Osteoblast (primary cell): ENCODE measurements around the gene EPHA10. TPM values are rescaled to one million over a fixed set of nuclear protein-coding genes. Genes with fewer than 3 reads are reported as not detected.

Experiments used
- DNase-seq: peaks from one replicate; pipeline ENCODE4 v3.0.0; 2011; ENCODE audit warnings: low spot score, mixed read lengths; ENCODE audit not compliant: insufficient read length; ENCODE audit errors: missing footprints
- H2AFZ ChIP-seq: 2 replicates; pipeline ENCODE4 v1.6.0; 2011; ENCODE audit warnings: mild to moderate bottlenecking, low read length
- H3K27ac ChIP-seq: 2 replicates; pipeline ENCODE4 v1.5.1; 2011; ENCODE audit warnings: mild to moderate bottlenecking, low read depth, low read length, moderate library complexity
- H3K27me3 ChIP-seq: 2 replicates; pipeline ENCODE4 v1.6.0; 2012; ENCODE audit warnings: mild to moderate bottlenecking, control low read depth, inconsistent platforms, low read length, moderate library complexity; ENCODE audit not compliant: insufficient read depth
- H3K36me3 ChIP-seq: 2 replicates; pipeline ENCODE4 v1.5.1; 2011; ENCODE audit warnings: mild to moderate bottlenecking, low read length, control low read depth, moderate library complexity; ENCODE audit not compliant: insufficient read depth
- H3K4me1 ChIP-seq: 2 replicates; pipeline ENCODE4 v1.5.1; 2011; ENCODE audit warnings: mild to moderate bottlenecking, low read length, control low read depth, moderate library complexity; ENCODE audit not compliant: insufficient read depth
- H3K4me2 ChIP-seq: 2 replicates; pipeline ENCODE4 v1.6.0; 2011; ENCODE audit warnings: mild to moderate bottlenecking, low read length; ENCODE audit not compliant: insufficient read depth
- H3K4me3 ChIP-seq: fragments of 200-600 bp; sonication (generic); 3 replicates; pipeline ENCODE4 v1.5.1; 2012; ENCODE audit warnings: mild to moderate bottlenecking, low read length, inconsistent platforms; ENCODE audit not compliant: insufficient read depth
- H3K79me2 ChIP-seq: 2 replicates; pipeline ENCODE4 v1.6.0; 2012; ENCODE audit warnings: mild to moderate bottlenecking, low read length, control low read depth, inconsistent platforms; ENCODE audit not compliant: insufficient read depth
- H3K9me3 ChIP-seq: 2 replicates; pipeline ENCODE4 v1.5.1; 2011; ENCODE audit warnings: low read depth, low read length, control low read depth
- H4K20me1 ChIP-seq: 2 replicates; pipeline ENCODE4 v1.6.0; 2012; ENCODE audit warnings: mild to moderate bottlenecking, low read length, control low read depth; ENCODE audit not compliant: insufficient read depth
- total RNA-seq: library from RNA; depleted of rRNA; stranded (reverse); fragments of >200 nt; gene quantifications from 2 replicates; pipeline ENCODE4 v1.2.3, GENCODE V29; 2012
- TF ChIP-seq, protein P1 (sequence below): IDR thresholded peaks from 2 replicates; pipeline ENCODE4 v1.5.1; 2011; ENCODE audit warnings: mild to moderate bottlenecking, low read depth, low read length, moderate library complexity; ENCODE audit errors: extremely low read depth

The EPHA10 gene
- total RNA-seq, 1 donor = not detected

DNA sequence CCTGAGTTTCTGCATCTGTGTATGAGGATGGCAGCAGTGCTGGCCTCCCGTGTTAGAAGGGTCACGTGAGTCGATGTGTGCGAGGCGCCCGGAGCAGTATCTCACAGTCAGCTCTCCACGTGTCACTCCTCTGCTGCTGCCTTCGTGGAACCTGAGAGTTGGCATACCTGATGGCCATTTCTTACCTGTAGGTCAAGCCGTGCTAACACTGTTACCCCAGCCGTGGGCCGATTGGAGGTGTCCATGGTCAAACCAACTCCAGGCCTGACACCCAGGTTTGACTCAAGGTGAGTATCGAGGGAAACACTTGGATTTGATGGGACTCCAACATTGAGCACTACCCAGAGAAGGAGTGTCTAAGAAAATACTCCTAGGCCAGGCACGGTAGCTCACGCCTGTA is 61.9 kb downstream of the EPHA10 start:
- DNase-seq = no peak
- Histone ChIP-seq H3K4me1 (no peaks in the 10 kb centered on the region), H3K4me2 (no peak overlapping the region), H2AFZ (no peak overlapping the region), H3K27ac (no peak overlapping the region), H4K20me1 (peaks cover 3% of the 10 kb centered on the region), H3K79me2 (peaks cover 4% of the 10 kb centered on the region), H3K4me3 (no peak overlapping the region), H3K36me3 (peaks cover 73% of the 10 kb centered on the region), H3K9me3 (no peaks in the 10 kb centered on the region), H3K27me3 (no peaks in the 10 kb centered on the region)
- TF ChIP-seq, protein P1, sequence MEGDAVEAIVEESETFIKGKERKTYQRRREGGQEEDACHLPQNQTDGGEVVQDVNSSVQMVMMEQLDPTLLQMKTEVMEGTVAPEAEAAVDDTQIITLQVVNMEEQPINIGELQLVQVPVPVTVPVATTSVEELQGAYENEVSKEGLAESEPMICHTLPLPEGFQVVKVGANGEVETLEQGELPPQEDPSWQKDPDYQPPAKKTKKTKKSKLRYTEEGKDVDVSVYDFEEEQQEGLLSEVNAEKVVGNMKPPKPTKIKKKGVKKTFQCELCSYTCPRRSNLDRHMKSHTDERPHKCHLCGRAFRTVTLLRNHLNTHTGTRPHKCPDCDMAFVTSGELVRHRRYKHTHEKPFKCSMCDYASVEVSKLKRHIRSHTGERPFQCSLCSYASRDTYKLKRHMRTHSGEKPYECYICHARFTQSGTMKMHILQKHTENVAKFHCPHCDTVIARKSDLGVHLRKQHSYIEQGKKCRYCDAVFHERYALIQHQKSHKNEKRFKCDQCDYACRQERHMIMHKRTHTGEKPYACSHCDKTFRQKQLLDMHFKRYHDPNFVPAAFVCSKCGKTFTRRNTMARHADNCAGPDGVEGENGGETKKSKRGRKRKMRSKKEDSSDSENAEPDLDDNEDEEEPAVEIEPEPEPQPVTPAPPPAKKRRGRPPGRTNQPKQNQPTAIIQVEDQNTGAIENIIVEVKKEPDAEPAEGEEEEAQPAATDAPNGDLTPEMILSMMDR = no peak

DNA sequence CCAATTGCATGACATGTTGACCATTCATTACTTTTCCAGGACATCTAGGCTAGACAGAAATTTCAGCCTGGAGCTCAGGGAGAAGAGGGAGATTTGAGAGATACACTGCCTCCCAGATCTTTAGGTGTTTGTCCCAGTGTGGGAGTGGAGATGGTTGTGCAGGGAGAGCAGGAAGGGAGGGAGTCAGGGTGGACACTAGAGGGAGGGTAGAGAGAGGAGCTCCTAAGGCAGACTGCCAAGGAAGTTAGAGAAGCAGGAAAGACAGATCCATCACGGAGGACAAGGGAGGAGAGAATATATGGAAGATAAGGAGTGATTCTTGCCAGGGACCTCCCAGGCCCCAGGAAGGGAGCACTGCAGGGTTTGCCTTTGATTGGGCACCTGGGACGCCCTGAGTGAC is 63.9 kb downstream of the EPHA10 start:
- Histone ChIP-seq H3K27me3 (no peaks in the 10 kb centered on the region), H3K9me3 (no peaks in the 10 kb centered on the region), H2AFZ (no peak overlapping the region), H3K4me2 (no peak overlapping the region), H3K27ac (no peak overlapping the region), H4K20me1 (peaks cover 6% of the 10 kb centered on the region), H3K79me2 (peaks cover 15% of the 10 kb centered on the region), H3K4me1 (no peaks in the 10 kb centered on the region), H3K36me3 (peaks cover 73% of the 10 kb centered on the region), H3K4me3 (no peak overlapping the region)
- TF ChIP-seq, protein P1 = no peak
- DNase-seq = no peak

DNA sequence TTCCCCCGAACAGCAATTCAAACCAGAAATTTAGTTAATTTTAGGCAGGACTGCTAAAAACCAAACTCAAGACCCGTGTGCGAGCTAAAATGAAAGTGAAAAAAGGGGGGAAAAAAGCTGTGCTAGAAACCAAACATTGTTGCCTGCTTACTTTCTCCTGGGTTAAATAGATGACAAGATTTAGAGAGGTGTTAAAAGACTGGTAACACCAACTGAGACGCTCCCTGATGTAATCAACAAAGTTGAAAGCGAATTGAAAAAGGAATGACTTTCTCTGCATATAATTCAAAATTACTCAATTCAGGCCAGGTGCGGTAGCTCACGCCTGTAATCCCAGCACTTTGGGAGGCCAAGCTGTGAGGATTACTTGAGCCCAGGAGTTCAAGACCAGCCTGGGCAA is 65.8 kb downstream of the EPHA10 start:
- DNase-seq = no peak
- Histone ChIP-seq H3K9me3 (no peaks in the 10 kb centered on the region), H3K27me3 (no peaks in the 10 kb centered on the region), H3K27ac (no peak overlapping the region), H3K4me1 (no peaks in the 10 kb centered on the region), H2AFZ (no peak overlapping the region), H3K4me3 (no peak overlapping the region), H3K36me3 (peaks cover 68% of the 10 kb centered on the region), H3K4me2 (no peak overlapping the region), H4K20me1 (peaks cover 6% of the 10 kb centered on the region), H3K79me2 (peaks cover 29% of the 10 kb centered on the region)
- TF ChIP-seq, protein P1 = no peak

DNA sequence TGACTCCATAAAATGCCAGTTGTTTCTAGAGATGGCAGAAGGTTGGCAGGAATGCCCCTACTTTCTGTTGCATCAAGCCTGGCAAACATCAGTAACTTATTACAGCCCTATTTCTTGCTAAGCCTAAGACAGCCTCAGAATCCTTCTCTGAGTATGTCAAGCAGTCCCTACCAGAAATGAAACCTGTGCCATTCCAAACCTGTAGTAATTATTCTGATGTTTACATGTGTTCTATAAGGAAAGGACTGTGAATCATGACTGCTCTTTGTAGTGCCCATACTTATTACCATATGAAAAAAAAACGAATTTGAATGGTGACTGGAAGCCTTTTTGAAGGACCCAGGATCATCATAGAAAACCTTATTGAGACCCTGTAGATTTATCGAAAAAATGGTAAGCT is 67.2 kb downstream of the EPHA10 start:
- no peaks in the 10 kb centered on the region for H3K9me3 ChIP-seq
- DNase-seq = no peak
- H3K79me2 ChIP-seq = peaks cover 43% of the 10 kb centered on the region
- H3K36me3 ChIP-seq = peaks cover 56% of the 10 kb centered on the region
- peaks cover 2% of the 10 kb centered on the region for H3K4me1 ChIP-seq
- H4K20me1 ChIP-seq = peaks cover 6% of the 10 kb centered on the region
- no peak overlapping the region for H3K4me3 ChIP-seq
- no peak overlapping the region for H3K4me2 ChIP-seq
- H2AFZ ChIP-seq = no peak overlapping the region
- H3K27me3 ChIP-seq = no peaks in the 10 kb centered on the region
- H3K27ac ChIP-seq = no peak overlapping the region
- TF ChIP-seq, protein P1 = no peak
